Left lobe of liver (tissue), 2 donors: ENCODE results near the gene ACACA. TPM values are rescaled to one million over a fixed set of nuclear protein-coding genes. Genes with fewer than 3 reads are reported as not detected.
A peak's percentile ranks its signal among the peaks of the same experiment; 100 is the strongest.

Source experiments
- ATAC-seq: fragments of 200-7000 bp; cut with Tn5 transposase; one replicate; pipeline ENCODE4 v1.9.1; 2020; ENCODE audit warnings: mild to moderate bottlenecking, moderate library complexity
- DNase-seq: peaks from one replicate; pipeline ENCODE4 v3.0.0-alpha.2; 2020; ENCODE audit warnings: low spot score
- total RNA-seq: library from RNA; stranded (reverse); gene quantifications from one replicate; pipeline ENCODE4 v1.2.1, GENCODE V29; 2021
- donor health status: DM: no; HTN: no; CAD: no; lungs with moderate emphysema.
- donor health status: DM: no; HTN: yes; CAD: no.

Gene ACACA
- total RNA-seq, 1 donor from 2014 or later: 37.9 TPM

GRCh38 chr17:37142294-37142896, 264.2 kb downstream of the ACACA start:
- DNase-seq: no peak
- ATAC-seq: no peak

- ATAC-seq: no peak
These were observed 268.0 kb downstream of the ACACA start for GRCh38 chr17:37138571-37139120.

GRCh38 chr17:37137906-37138514, 268.6 kb downstream of the ACACA start:
- DNase-seq (no peak), ATAC-seq (no peak)

More at GRCh38 chr17:37138571-37139120, 268.0 kb downstream of the ACACA start:
- DNase-seq: no peak

GRCh38 chr17:37137070-37137610, 269.5 kb downstream of the ACACA start:
- ATAC-seq (no peak), DNase-seq (no peak)

- no peak for DNase-seq
- no peak for ATAC-seq
These were observed 271.1 kb downstream of the ACACA start for GRCh38 chr17:37135576-37135975.

GRCh38 chr17:37134050-37134449, 272.6 kb downstream of the ACACA start:
- no peak for ATAC-seq
- no peak for DNase-seq

GRCh38 chr17:37133136-37133535, 273.5 kb downstream of the ACACA start:
- DNase-seq (no peak), ATAC-seq (no peak)

GRCh38 chr17:37131669-37132611, 274.7 kb downstream of the ACACA start:
- DNase-seq: no peak
- no peak for ATAC-seq

- ATAC-seq (no peak), DNase-seq (no peak)
These were observed 275.6 kb downstream of the ACACA start for GRCh38 chr17:37130984-37131446.

GRCh38 chr17:37124821-37125173, 281.8 kb downstream of the ACACA start:
- ATAC-seq: no peak
- no peak for DNase-seq

- ATAC-seq (no peak), DNase-seq (no peak)
These were observed 282.5 kb downstream of the ACACA start for GRCh38 chr17:37123941-37124820.

GRCh38 chr17:37123386-37123785, 283.2 kb downstream of the ACACA start:
- DNase-seq: no peak
- no peak for ATAC-seq

GRCh38 chr17:37121616-37122015, 285.0 kb downstream of the ACACA start:
- no peak for DNase-seq
- no peak for ATAC-seq

- DNase-seq (no peak), ATAC-seq (peak; percentile 30)
These were observed 288.1 kb downstream of the ACACA start for GRCh38 chr17:37118366-37119137.

GRCh38 chr17:37117373-37118142, 289.1 kb downstream of the ACACA start:
- peak; percentile 92 for ATAC-seq

GRCh38 chr17:37116671-37117185, 289.9 kb downstream of the ACACA start:
- ATAC-seq (no peak), DNase-seq (no peak)

More at GRCh38 chr17:37117373-37118142, 289.1 kb downstream of the ACACA start:
- peak; percentile 50 for DNase-seq

- ATAC-seq: no peak
- DNase-seq: no peak
These were observed 295.3 kb downstream of the ACACA start for GRCh38 chr17:37111329-37111728.

GRCh38 chr17:37110746-37111145, 295.9 kb downstream of the ACACA start:
- ATAC-seq: no peak

More at GRCh38 chr17:37110746-37111145, 295.9 kb downstream of the ACACA start:
- no peak for DNase-seq
